ENCODE results near the gene TMEM132A. TPM values are rescaled to one million over a fixed set of nuclear protein-coding genes. Genes with fewer than 3 reads are reported as not detected.

The TMEM132A gene
- total and polyA plus RNA-seq, 10 of the 15 experiments (the other 5 are each of a cell fraction or from before 2014, with no cell fraction given), result 0.16 to 25.0 (median 4.3) TPM

DNA sequence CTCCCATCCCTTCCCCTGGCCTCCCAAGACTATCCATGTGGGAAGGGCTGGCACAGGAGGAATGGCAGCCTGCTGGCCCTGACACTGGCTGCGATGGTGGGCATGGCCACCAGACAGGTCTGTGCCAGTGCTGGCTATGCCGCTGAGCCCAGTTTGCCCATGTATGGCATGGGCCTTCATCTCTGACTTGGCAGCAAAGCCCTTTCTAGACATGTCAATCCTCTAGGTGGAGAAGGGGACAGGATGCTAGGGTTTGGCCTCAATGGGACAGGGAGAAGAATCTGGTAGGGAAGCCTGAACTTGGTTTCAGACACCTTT is 48.1 kb upstream of the TMEM132A start (continued):
- TF ChIP-seq, protein P1, sequence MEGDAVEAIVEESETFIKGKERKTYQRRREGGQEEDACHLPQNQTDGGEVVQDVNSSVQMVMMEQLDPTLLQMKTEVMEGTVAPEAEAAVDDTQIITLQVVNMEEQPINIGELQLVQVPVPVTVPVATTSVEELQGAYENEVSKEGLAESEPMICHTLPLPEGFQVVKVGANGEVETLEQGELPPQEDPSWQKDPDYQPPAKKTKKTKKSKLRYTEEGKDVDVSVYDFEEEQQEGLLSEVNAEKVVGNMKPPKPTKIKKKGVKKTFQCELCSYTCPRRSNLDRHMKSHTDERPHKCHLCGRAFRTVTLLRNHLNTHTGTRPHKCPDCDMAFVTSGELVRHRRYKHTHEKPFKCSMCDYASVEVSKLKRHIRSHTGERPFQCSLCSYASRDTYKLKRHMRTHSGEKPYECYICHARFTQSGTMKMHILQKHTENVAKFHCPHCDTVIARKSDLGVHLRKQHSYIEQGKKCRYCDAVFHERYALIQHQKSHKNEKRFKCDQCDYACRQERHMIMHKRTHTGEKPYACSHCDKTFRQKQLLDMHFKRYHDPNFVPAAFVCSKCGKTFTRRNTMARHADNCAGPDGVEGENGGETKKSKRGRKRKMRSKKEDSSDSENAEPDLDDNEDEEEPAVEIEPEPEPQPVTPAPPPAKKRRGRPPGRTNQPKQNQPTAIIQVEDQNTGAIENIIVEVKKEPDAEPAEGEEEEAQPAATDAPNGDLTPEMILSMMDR (IDR thresholded peaks at IDR 0.05 in 2 of 3, conservative IDR thresholded peaks at IDR 0.05 in 1 of 3; ENCODE audit: control insufficient read depth in 2 of 3, extremely low read depth in 1 of 3, insufficient read depth in 1 of 3, low read depth in 3 of 3, low read length in 3 of 3), result no peak
- no peak for TF ChIP-seq TCF7 (IDR thresholded peaks at IDR 0.05; ENCODE audit: borderline replicate concordance)
- TF ChIP-seq SP1 (IDR thresholded peaks at IDR 0.05; ENCODE audit: low read depth, low read length), result no peak
- no peak for TF ChIP-seq ZNF622 (IDR thresholded peaks at IDR 0.05)
- no peak for TF ChIP-seq DPF2 (IDR thresholded peaks at IDR 0.05)
- TF ChIP-seq SIN3A (IDR thresholded peaks at IDR 0.05; ENCODE audit: low read depth, low read length), result no peak
- TF ChIP-seq ZNF207 (IDR thresholded peaks at IDR 0.05; ENCODE audit: borderline replicate concordance), result no peak

- CTCF ChIA-PET, result interaction anchor here (1.2 to 2.3 kb wide), 2 partner anchors 9 to 48 kb away, joined by 4 to 8 read pairs; no protein-coding TSS in a partner anchor
- DNase-seq (ENCODE audit: low read depth, low spot score), result no peak
Measured at GRCh38 chr11:60878245-60879101, 45.8 kb upstream of the TMEM132A start.

More at GRCh38 chr11:60878245-60879101, 45.8 kb upstream of the TMEM132A start:
- no peaks in the 10 kb centered on the region for H3K79me2 ChIP-seq (ENCODE audit: control insufficient read depth, insufficient read depth, low read length)
- intact Hi-C loops (cut with micrococcal nuclease; ENCODE audit: unreplicated experiment), result no loop called here
- WGBS (ENCODE audit: insufficient coverage, insufficient replicate concordance, low lambda C conversion rate, missing lambda C conversion rate), result 60% methylated on average over 5 of the region's 5 CpGs
- TF ChIP-seq SMAD1 (IDR thresholded peaks at IDR 0.05; ENCODE audit: low read depth, partially characterized antibody), result no peak
- no peak for TF ChIP-seq FOXM1 (IDR thresholded peaks at IDR 0.05; ENCODE audit: low read depth, low read length)
- TF ChIP-seq SRF (IDR thresholded peaks at IDR 0.05; ENCODE audit: low read depth in 2 of 2, low read length in 2 of 2), result no peak
- TF ChIP-seq CREB1 (IDR thresholded peaks at IDR 0.05; ENCODE audit: low read depth), result no peak
- no peak for TF ChIP-seq EP300 (IDR thresholded peaks at IDR 0.05; ENCODE audit: borderline replicate concordance in 1 of 2, control insufficient read depth in 1 of 2, low read depth in 2 of 2, low read length in 2 of 2)
- TF ChIP-seq STAT1 (conservative IDR thresholded peaks at IDR 0.05), result no peak
- TF ChIP-seq NFXL1 (IDR thresholded peaks at IDR 0.05; ENCODE audit: borderline replicate concordance), result no peak
- no peak for TF ChIP-seq JUND (IDR thresholded peaks at IDR 0.05; ENCODE audit: low read depth, low read length)
- H2AFZ ChIP-seq (ENCODE audit: control insufficient read depth, low read depth, low read length), result no peak overlapping the region
- no peaks in the 10 kb centered on the region; the same call in 1 of the 2 replicates for H4K20me1 ChIP-seq (ENCODE audit: control insufficient read depth, insufficient read depth)
- H3K27ac ChIP-seq (ENCODE audit: control insufficient read depth, insufficient read depth), result no peak overlapping the region
- H3K9me3 ChIP-seq (replicated peaks; ENCODE audit: control insufficient read depth, insufficient read depth, low read length), result no peaks in the 10 kb centered on the region
- H3K4me3 ChIP-seq, result no peak overlapping the region
- ChIA-PET SMC1A (ENCODE audit: uncharacterized antibody, unreplicated experiment) (interaction anchor here (1.2 to 1.3 kb wide), 2 partner anchors 10 to 47 kb away, joined by 3 read pairs; no protein-coding TSS in a partner anchor), RAD21 (ENCODE audit: unreplicated experiment) (no interaction called here), POLR2A (no interaction called here)
- H3K4me2 ChIP-seq (ENCODE audit: control insufficient read depth, insufficient read depth), result no peak overlapping the region
- ATAC-seq (no peak), FAIRE-seq (no peak)
- no TSS peak for BruUV-seq (replicated peaks)
- H3K27me3 ChIP-seq (replicated peaks in 1 of 2; ENCODE audit: control insufficient read depth in 2 of 2, insufficient read depth in 2 of 2, low read length in 1 of 2), result no peaks in the 10 kb centered on the region
- no peak overlapping the region for H3K9ac ChIP-seq (ENCODE audit: control insufficient read depth, insufficient read depth, low read length)
- in situ Hi-C loops (cut with MboI), result no loop called here
- no peaks in the 10 kb centered on the region for H3K4me1 ChIP-seq (ENCODE audit: control insufficient read depth, insufficient read depth, low read length)
- H3K36me3 ChIP-seq (ENCODE audit: control insufficient read depth in 2 of 2, insufficient read depth in 2 of 2, low read length in 1 of 2), result peaks cover 0 to 5% of the 10 kb centered on the region in 2 experiments; a peak in 3 of 4 replicates
